Activated naive CD4-positive, alpha-beta T cell treated with anti-CD3 and anti-CD28 coated beads, Interleukin-2, amount 10 ng/mL, durations not matched to agents 7 days and 5 days (primary cell): Measurements from ENCODE around the gene WASF2.

Source experiments
- CTCF ChIA-PET: fragments of 350-600 bp; sonication (Branson Sonifier 250); formaldehyde crosslinking; loops from one replicate; lab custom pipeline; 2021; ENCODE audit warnings: antibody characterized with exemption; lab: Charles Lee
- DNase-seq: peaks from one replicate; pipeline ENCODE4 v3.0.0-alpha.2; 2020
- H3K27ac Mint-ChIP-seq: one replicate; pipeline ENCODE4 v1.8.0; 2021; ENCODE audit warnings: mild to moderate bottlenecking, moderate library complexity, mixed read lengths
- H3K27me3 Mint-ChIP-seq: one replicate; pipeline ENCODE4 v1.8.0; 2021; ENCODE audit warnings: mild to moderate bottlenecking, mixed read lengths
- H3K36me3 Mint-ChIP-seq: one replicate; pipeline ENCODE4 v1.8.0; 2021; ENCODE audit warnings: mixed read lengths
- H3K4me1 Mint-ChIP-seq: one replicate; pipeline ENCODE4 v1.8.0; 2021; ENCODE audit warnings: mixed read lengths
- H3K4me3 Mint-ChIP-seq: one replicate; pipeline ENCODE4 v1.8.0; 2021; ENCODE audit warnings: mild to moderate bottlenecking, moderate library complexity, mixed read lengths
- H3K9me3 Mint-ChIP-seq: one replicate; pipeline ENCODE4 v1.8.0; 2021; ENCODE audit warnings: mixed read lengths

The WASF2 gene

GRCh38 chr1:27499142-27499541, 9.2 kb upstream of the WASF2 start:
- peaks cover 2% of the 10 kb centered on the region for H3K4me1 Mint-ChIP-seq
- H3K4me3 Mint-ChIP-seq = no peak overlapping the region
- no peaks in the 10 kb centered on the region for H3K36me3 Mint-ChIP-seq
- CTCF ChIA-PET = no interaction called here
- peaks cover 21% of the 10 kb centered on the region for H3K27me3 Mint-ChIP-seq
- H3K27ac Mint-ChIP-seq = no peak overlapping the region
- no peak for DNase-seq
- H3K9me3 Mint-ChIP-seq = no peaks in the 10 kb centered on the region

GRCh38 chr1:27496604-27497155, 6.7 kb upstream of the WASF2 start:
- Mint-ChIP-seq H3K9me3 (no peaks in the 10 kb centered on the region), H3K36me3 (no peaks in the 10 kb centered on the region), H3K27ac (no peak overlapping the region), H3K4me1 (peaks cover 24% of the 10 kb centered on the region), H3K4me3 (no peak overlapping the region), H3K27me3 (peaks cover 13% of the 10 kb centered on the region)
- CTCF ChIA-PET = no interaction called here
- DNase-seq = no peak

- Mint-ChIP-seq H3K27me3 (peaks cover 11% of the 10 kb centered on the region), H3K9me3 (no peaks in the 10 kb centered on the region), H3K36me3 (peaks cover 10% of the 10 kb centered on the region), H3K4me1 (peaks cover 47% of the 10 kb centered on the region), H3K4me3 (no peak overlapping the region), H3K27ac (peak overlapping the region; percentile 81)
- CTCF ChIA-PET = no interaction called here
- DNase-seq = no peak
Observed at GRCh38 chr1:27492796-27493195, 2.8 kb upstream of the WASF2 start.

GRCh38 chr1:27491748-27492700, 2.1 kb upstream of the WASF2 start:
- no peak for DNase-seq
- peaks cover 47% of the 10 kb centered on the region for H3K4me1 Mint-ChIP-seq
- H3K27ac Mint-ChIP-seq = peak overlapping the region; percentile 81
- H3K4me3 Mint-ChIP-seq = no peak overlapping the region
- CTCF ChIA-PET = interaction anchor here (0.8 kb wide), 1 partner anchor 495 kb away, joined by 3 read pairs; no protein-coding TSS in a partner anchor
- peaks cover 7% of the 10 kb centered on the region for H3K27me3 Mint-ChIP-seq
- no peaks in the 10 kb centered on the region for H3K9me3 Mint-ChIP-seq
- H3K36me3 Mint-ChIP-seq = peaks cover 10% of the 10 kb centered on the region

GRCh38 chr1:27489501-27489972, 430 bp downstream of the WASF2 start:
- Mint-ChIP-seq H3K36me3 (peaks cover 14% of the 10 kb centered on the region), H3K4me1 (peaks cover 50% of the 10 kb centered on the region), H3K4me3 (peak overlapping the region; percentile 98), H3K27ac (peak overlapping the region; percentile 92), H3K27me3 (no peaks in the 10 kb centered on the region), H3K9me3 (no peaks in the 10 kb centered on the region)
- DNase-seq = no peak
- CTCF ChIA-PET = interaction anchor here (1.3 to 1.9 kb wide), 3 partner anchors 17 to 67 kb away, joined by 3 to 7 read pairs (median 3); no protein-coding TSS in a partner anchor

GRCh38 chr1:27487966-27488884, 1.7 kb downstream of the WASF2 start:
- CTCF ChIA-PET = interaction anchor here (0.6 to 1.4 kb wide), 5 partner anchors 33 to 883 kb away, joined by 3 read pairs; no protein-coding TSS in a partner anchor
- peak; percentile 25 for DNase-seq
- H3K27me3 Mint-ChIP-seq = no peaks in the 10 kb centered on the region
- H3K36me3 Mint-ChIP-seq = peaks cover 20% of the 10 kb centered on the region
- H3K9me3 Mint-ChIP-seq = no peaks in the 10 kb centered on the region
- peak overlapping the region; percentile 92 for H3K27ac Mint-ChIP-seq
- peak overlapping the region; percentile 98 for H3K4me3 Mint-ChIP-seq
- peaks cover 50% of the 10 kb centered on the region for H3K4me1 Mint-ChIP-seq

GRCh38 chr1:27485363-27485762, 4.6 kb downstream of the WASF2 start:
- Mint-ChIP-seq H3K27me3 (no peaks in the 10 kb centered on the region), H3K4me1 (peaks cover 38% of the 10 kb centered on the region), H3K36me3 (peaks cover 24% of the 10 kb centered on the region), H3K27ac (no peak overlapping the region), H3K9me3 (no peaks in the 10 kb centered on the region), H3K4me3 (no peak overlapping the region)
- CTCF ChIA-PET = no interaction called here
- no peak for DNase-seq

DNA sequence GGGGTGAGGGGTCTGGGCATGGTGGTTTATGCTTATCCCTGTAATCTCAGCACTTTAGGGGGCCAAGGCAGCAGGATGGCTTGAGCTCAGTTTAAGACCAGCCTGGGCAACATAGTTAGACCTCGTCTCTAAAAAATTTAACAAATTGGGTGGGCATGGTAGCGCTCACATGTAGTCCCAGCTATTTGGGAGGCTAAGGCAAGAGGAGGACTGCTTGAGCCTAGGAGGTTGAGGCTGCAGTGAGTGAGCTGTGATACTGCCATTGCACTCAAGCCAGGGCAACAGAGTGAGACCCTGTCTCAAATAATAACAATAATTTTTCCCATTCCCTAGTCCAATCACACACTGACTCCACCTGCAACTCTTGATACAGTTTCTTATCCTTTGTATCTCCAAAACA, 6.3 kb downstream of the WASF2 start:
- Mint-ChIP-seq H3K27ac (no peak overlapping the region), H3K27me3 (no peaks in the 10 kb centered on the region), H3K36me3 (peaks cover 27% of the 10 kb centered on the region), H3K9me3 (no peaks in the 10 kb centered on the region), H3K4me3 (no peak overlapping the region), H3K4me1 (peaks cover 39% of the 10 kb centered on the region)
- DNase-seq = no peak
- CTCF ChIA-PET = no interaction called here

GRCh38 chr1:27481994-27482620, 7.9 kb downstream of the WASF2 start:
- Mint-ChIP-seq H3K27me3 (no peaks in the 10 kb centered on the region), H3K4me1 (peaks cover 38% of the 10 kb centered on the region), H3K9me3 (peaks cover 1% of the 10 kb centered on the region), H3K36me3 (peaks cover 28% of the 10 kb centered on the region), H3K4me3 (no peak overlapping the region), H3K27ac (no peak overlapping the region)
- no peak for DNase-seq
- CTCF ChIA-PET = interaction anchor here (1.0 kb wide), 2 partner anchors 65 to 125 kb away, joined by 3 read pairs; no protein-coding TSS in a partner anchor

DNA sequence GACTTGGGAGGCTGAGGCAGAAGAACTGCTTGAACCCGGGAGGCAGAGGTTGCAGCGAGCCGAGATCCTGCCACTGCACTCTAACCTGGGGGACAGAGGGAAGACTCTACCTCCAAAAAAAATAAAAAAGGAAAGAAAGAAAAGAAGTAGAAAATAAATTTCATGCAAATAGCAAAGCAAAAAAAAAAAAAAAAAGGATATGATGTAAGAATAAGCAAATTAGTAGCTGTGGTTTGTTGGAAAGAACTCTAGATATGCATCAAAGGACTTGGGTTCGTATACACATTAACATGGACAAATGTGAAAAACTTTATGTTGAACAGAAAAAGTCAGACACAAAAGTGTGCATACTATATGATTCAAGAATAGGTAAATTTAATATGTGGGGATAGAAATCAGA, 11.9 kb downstream of the WASF2 start:
- Mint-ChIP-seq H3K27me3 (no peaks in the 10 kb centered on the region), H3K4me1 (peaks cover 56% of the 10 kb centered on the region), H3K27ac (peak overlapping the region; percentile 72), H3K36me3 (peaks cover 36% of the 10 kb centered on the region), H3K9me3 (peaks cover 1% of the 10 kb centered on the region), H3K4me3 (no peak overlapping the region)
- CTCF ChIA-PET = interaction anchor here (0.7 to 1.0 kb wide), 2 partner anchors 50 to 78 kb away, joined by 3 read pairs; no protein-coding TSS in a partner anchor
- DNase-seq = no peak

- no peak overlapping the region for H3K27ac Mint-ChIP-seq
- DNase-seq = no peak
- peaks cover 30% of the 10 kb centered on the region for H3K36me3 Mint-ChIP-seq
- H3K27me3 Mint-ChIP-seq = no peaks in the 10 kb centered on the region
- H3K4me1 Mint-ChIP-seq = peaks cover 51% of the 10 kb centered on the region
- H3K4me3 Mint-ChIP-seq = no peak overlapping the region
- H3K9me3 Mint-ChIP-seq = peaks cover 1% of the 10 kb centered on the region
- CTCF ChIA-PET = no interaction called here
Observed at GRCh38 chr1:27476237-27476636, 13.7 kb downstream of the WASF2 start.

GRCh38 chr1:27475720-27476119, 14.2 kb downstream of the WASF2 start:
- H3K4me3 Mint-ChIP-seq = no peak overlapping the region
- no peak overlapping the region for H3K27ac Mint-ChIP-seq
- CTCF ChIA-PET = no interaction called here
- H3K27me3 Mint-ChIP-seq = no peaks in the 10 kb centered on the region
- no peak for DNase-seq
- peaks cover 1% of the 10 kb centered on the region for H3K9me3 Mint-ChIP-seq
- peaks cover 32% of the 10 kb centered on the region for H3K36me3 Mint-ChIP-seq
- peaks cover 51% of the 10 kb centered on the region for H3K4me1 Mint-ChIP-seq

DNA sequence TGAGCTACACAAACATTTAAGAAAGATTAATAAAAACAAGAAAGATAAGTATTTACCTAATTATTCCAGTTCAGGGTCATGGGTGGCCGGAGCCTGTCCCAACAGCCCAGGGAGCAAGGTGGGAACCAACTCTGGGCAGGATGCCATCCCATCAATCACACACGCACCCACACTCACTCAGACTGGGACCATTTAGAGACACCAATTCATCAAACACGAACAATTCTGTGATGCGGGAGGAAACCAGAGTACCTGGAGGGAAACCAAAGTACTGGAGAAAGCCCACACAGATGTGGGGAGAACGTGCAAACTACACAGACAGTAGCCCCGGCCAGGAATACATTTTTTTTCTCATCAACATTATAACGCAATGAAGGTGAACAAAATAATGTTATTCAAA, 16.2 kb downstream of the WASF2 start:
- no peak overlapping the region for H3K4me3 Mint-ChIP-seq
- H3K27me3 Mint-ChIP-seq = no peaks in the 10 kb centered on the region
- H3K4me1 Mint-ChIP-seq = peaks cover 56% of the 10 kb centered on the region
- H3K9me3 Mint-ChIP-seq = peaks cover 1% of the 10 kb centered on the region
- no peak for DNase-seq
- CTCF ChIA-PET = interaction anchor here (0.6 kb wide), 1 partner anchor 344 kb away, joined by 4 read pairs; no protein-coding TSS in a partner anchor
- no peak overlapping the region for H3K27ac Mint-ChIP-seq
- peaks cover 40% of the 10 kb centered on the region for H3K36me3 Mint-ChIP-seq
